Sciatic nerve (tissue), 2 donors: ENCODE data around the gene HMGXB4. TPM values are rescaled to one million over a fixed set of nuclear protein-coding genes. Genes with fewer than 3 reads are reported as not detected.
A peak's percentile ranks its signal among the peaks of the same experiment; 100 is the strongest.

Experiments
- ATAC-seq: fragments of 200-7000 bp; cut with Tn5 transposase; one replicate; pipeline ENCODE4 v1.9.1; 2020; ENCODE audit warnings: mild to moderate bottlenecking, moderate library complexity
- DNase-seq: peaks from one replicate; pipeline ENCODE4 v3.0.0-alpha.2; 2020; ENCODE audit warnings: low spot score
- intact Hi-C: fragments of 100-400 bp; cut with DNase I; formaldehyde crosslinking; loops from one replicate; pipeline ENCODE4 v1.14.2; 2022
- microRNA-seq: library from miRNA; unstranded; fragments of <30 nt; microRNA quantifications from one replicate; pipeline ENCODE4 v1.2.0, GENCODE V29; 2020
- total RNA-seq: library from RNA; stranded (reverse); fragmentation: NEBNext Ultra II Directional; extraction: Animal tissue kit (Norgen Biotek cat#: 25700); gene quantifications from one replicate; pipeline ENCODE4 v1.2.1, GENCODE V29; 2021
- donor health status: DM: no; HTN: no; CAD: no.
- donor health status: DM: no; HTN: no; CAD: no.

The HMGXB4 gene
- total RNA-seq, 1 donor from 2014 or later: 22.8 TPM

DNA sequence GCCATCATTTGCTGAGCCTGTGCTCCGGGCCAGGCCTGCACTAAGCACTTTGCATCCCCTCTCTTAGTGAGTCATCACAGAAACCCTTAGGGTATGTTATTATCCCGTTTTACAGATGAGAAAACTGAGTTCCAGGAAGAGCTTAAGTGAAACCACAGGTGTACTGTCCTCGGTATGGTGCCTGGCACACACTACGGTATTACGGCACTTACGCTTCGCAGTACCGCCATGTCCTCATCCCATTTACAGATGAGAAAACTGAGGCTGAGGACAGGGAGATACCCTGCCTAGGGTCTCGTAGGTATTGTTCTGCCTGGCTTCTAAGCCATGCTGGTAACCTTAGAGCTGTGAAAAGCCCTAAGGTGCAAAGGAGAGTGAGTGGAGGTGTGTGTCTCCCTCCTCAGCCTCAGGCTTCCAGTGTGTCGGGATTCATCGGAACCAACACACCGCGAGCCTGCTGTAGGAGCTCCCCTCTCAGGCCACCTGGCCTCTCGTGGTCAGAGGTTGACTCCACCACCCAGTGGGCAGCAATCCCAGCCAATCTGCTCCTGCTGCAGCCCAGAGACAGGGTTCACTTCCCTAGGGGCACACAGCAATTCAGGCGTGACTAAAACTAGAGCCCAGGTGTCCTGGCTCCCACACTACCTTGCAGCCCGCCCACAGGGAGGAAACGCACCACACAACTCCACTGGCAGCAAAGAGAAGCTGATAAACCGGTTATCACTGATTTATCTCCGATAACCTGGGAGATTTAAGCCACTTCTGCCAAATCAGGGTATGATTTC is 84.0 kb downstream of the HMGXB4 start:
- DNase-seq (no peak), ATAC-seq (no peak)
- intact Hi-C loops: loop anchor here (1.0 kb wide), 1 partner anchor 15 kb away; no protein-coding TSS in a partner anchor

DNA sequence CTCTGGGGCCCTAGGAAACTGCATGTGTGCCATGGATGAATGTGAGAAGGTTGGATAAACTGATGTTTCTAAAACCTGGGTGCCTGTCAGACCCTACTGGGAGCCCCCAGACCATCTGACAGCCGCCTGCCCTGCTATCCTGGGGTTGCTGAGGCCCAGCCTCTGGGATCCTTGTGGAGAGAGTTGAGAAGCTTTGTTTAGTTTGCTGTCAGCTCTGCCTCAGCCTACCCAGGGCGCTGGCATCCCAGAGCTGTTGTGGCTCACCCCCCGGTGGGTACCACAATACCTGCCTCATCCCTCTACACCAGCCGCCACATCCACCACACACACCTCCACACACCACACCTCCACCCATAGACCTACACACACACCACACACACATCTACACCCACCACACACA is 85.1 kb downstream of the HMGXB4 start:
- ATAC-seq (no peak), DNase-seq (no peak)
- intact Hi-C loops: no loop called here

DNA sequence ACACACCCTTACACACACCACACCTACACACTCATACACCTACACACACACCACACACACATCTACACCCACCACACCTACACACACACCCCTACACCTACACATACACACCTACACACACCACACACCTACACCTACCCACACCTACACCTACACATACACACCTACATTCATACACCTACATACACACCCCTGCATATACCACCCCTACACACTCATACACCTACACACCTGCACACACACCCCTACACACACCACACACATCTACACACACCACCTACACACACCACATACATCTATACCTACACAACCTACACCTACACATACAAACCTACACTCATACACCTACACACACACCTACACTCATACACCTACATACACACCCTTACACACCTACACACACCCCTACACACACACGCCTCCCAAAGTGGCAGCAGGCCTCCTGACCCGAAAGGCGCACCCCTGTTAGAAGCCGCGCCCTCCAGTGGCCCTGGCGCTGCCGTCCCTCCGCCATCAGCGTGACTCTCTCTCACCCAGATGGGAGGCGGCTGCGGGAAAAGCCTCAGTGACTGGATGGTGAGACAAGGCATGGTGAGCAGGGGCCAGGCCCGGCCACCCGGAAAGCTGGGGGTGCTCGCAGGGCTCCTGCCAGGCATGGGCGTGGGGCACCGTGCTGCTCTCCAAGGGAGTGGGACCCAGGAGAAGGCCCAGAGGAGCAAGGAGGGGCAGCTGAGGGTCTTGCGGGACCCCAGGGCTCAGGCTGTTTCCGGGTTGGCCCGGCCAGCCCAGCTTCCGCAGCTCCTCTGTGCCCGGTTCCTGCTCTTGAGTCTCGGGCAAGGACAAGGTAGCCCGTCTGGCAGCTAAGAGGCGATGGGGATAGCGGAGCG is 86.6 kb downstream of the HMGXB4 start:
- ATAC-seq (no peak), DNase-seq (no peak)
- intact Hi-C loops: no loop called here

DNA sequence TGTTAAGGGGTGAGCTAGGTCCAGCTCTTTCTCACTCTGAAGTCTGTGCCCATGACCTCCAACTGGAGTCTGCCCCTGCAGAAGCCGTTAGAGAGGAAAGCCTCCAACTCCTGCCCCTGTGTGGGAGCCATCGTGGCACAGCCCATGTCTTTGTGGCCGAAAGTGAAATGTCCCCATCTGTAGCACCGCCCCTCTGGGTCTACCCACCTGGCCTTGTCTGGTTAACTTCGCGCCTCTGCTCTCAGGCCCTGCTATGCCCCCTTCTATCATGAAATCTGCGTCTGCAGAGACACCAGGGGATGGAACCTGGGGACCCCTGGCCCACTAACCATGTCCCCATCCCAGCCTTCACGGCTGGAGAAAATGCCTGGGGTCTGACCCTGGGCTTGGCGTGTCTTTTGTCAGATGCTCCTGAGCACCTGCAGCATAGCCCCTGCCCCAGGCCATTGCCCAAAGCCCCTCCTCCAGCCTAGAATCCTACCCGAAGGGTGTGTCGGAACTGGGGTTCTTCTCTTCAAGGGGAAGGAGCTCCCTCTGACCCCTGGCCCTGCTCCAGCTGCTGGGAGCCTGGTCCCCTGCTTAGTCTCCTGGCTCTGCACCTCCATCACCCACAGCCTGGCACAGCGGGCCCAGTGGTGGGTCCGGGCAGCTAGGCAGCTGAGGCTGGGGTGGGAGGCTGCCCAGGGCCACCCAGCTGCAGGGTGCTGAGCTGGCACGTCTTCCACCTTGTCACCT is 87.8 kb downstream of the HMGXB4 start:
- intact Hi-C loops: no loop called here
- DNase-seq (no peak), ATAC-seq (no peak)

Small RNA genes lying within 50 kb of the gene (microRNA-seq; reads per million reads assigned to microRNA genes)
- gene MIR3909: 16.3 reads per million, percentile 30 among the genes with 10 or more reads in this experiment
- gene MIR6069: not detected

Other genes with a start within 250 kb of the HMGXB4 start
- not detected for gene ISX, start 191.3 kb upstream of the HMGXB4 start, total RNA-seq
- gene TOM1, start 42.4 kb downstream of the HMGXB4 start, total RNA-seq: 48.2 TPM
- gene HMOX1, start 123.6 kb downstream of the HMGXB4 start, total RNA-seq: 78.5 TPM
- 23.0 TPM for gene MCM5, start 142.6 kb downstream of the HMGXB4 start, total RNA-seq